Peyer's patch (tissue), 4 donors: ENCODE results near the gene METRNL. TPM values are rescaled to one million over a fixed set of nuclear protein-coding genes. Genes with fewer than 3 reads are reported as not detected.
"Not testable (repeated sequence)": the region's sequence is repeated elsewhere in the genome, so short reads cannot be mapped to it uniquely, and the experiment has no call there.

Experiments
- DNase-seq, 3 donors: peaks; one replicate each; pipeline ENCODE4 v3.0.0-alpha.2; 2017 to 2019
- H3K27ac ChIP-seq, 4 donors: fragments of 200-600 bp; sonication (generic); one replicate each; pipeline ENCODE4 v1.5.1; 2016 to 2019
- H3K27me3 ChIP-seq, 2 donors: fragments of 200-600 bp; sonication (generic); one replicate each; pipeline ENCODE4 v1.5.1; 2019
- H3K36me3 ChIP-seq, 3 donors: fragments of 200-600 bp; sonication (generic); one replicate each; pipeline ENCODE4 v1.5.1; 2016 to 2019
- H3K4me1 ChIP-seq, 4 donors: fragments of 200-600 bp; sonication (generic); one replicate each; pipeline ENCODE4 v1.5.1; 2016 to 2019
- H3K4me3 ChIP-seq, 4 donors: fragments of 200-600 bp; sonication (generic); 1 replicate in 3 of 4; 2 replicates in 1 of 4; pipeline ENCODE4 v1.5.1; 2016 to 2019; ENCODE audit warnings: mild to moderate bottlenecking in 1 of 4
- H3K9me3 ChIP-seq, 4 donors: fragments of 200-600 bp; sonication (generic); one replicate each; pipeline ENCODE4 v1.5.1; 2016 to 2019; ENCODE audit warnings: mild to moderate bottlenecking in 1 of 4
- POLR2A ChIP-seq, 2 donors: fragments of 450-650 bp; IDR thresholded peaks; one replicate each; pipeline ENCODE4 v1.5.1; 2017; ENCODE audit warnings: antibody characterized with exemption in 2 of 2, mild to moderate bottlenecking in 2 of 2, moderate library complexity in 2 of 2
- total RNA-seq, 4 donors: library from RNA; depleted of rRNA; stranded (reverse); fragments of >200 nt; gene quantifications; one replicate each; pipeline ENCODE4 v1.1.0, GENCODE V29; 2016
- TF ChIP-seq, protein P1 (sequence below), 6 experiments: fragments of 450-650 bp in 4 of 6; fragments of 200-600 bp in 2 of 6; sonication (generic) in 1 of 6; IDR thresholded peaks; one replicate each; pipeline ENCODE4 v1.5.1; 2017 to 2019; ENCODE audit warnings: antibody characterized with exemption in 6 of 6, mild to moderate bottlenecking in 3 of 6, moderate library complexity in 1 of 6

The METRNL gene
- total RNA-seq, 4 donors from 2014 or later: 73.4 to 170 (median 117) TPM

DNA sequence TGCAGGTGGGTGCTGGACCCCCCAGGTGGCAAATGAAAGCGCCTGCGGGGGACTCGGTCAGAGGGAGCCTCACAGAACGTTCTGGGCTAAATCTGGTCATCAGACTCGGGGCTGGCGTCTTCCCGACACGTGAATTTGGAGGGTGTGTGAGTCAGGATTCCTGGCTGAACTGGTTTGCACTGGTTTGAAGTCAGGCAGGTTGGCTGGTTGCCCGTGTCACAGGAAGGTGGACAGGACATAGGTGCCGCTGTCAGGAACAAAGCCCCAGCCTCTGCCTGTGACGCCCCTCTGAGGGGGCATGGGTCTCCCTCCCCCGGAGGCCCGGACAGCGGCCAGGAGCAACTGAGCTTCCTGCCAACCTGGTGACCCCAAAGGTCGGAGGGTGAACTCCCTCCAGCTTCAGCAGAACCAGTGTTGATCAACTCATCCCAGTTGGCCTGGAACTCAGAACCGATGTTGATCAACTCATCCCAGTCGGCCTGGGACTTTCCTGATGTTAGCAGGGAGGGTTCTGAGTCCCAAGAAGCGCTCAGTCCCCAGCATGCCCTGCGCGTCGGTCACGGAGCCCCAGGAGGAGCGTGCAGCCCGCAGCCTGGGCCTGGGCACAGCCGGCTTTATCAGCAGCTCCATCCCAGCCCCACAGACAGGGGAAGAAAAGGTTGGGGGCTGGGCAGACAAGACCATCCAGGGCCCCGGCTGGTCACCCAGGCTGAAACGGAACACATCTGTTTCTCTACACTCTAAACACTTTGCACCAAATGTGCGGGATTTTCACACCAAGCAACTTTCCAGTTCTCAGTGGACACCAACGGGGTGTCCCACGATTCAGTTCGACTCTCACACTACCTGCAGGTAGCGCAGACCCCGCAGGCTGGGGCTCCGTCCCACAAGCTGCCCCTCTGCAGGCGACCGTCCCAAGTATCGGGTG is 14.4 kb upstream of the METRNL start:
- peak; percentile 15 to 59 (median 54) for DNase-seq
- no peak for TF ChIP-seq POLR2A (IDR thresholded peaks at IDR 0.05)
- TF ChIP-seq, protein P1, sequence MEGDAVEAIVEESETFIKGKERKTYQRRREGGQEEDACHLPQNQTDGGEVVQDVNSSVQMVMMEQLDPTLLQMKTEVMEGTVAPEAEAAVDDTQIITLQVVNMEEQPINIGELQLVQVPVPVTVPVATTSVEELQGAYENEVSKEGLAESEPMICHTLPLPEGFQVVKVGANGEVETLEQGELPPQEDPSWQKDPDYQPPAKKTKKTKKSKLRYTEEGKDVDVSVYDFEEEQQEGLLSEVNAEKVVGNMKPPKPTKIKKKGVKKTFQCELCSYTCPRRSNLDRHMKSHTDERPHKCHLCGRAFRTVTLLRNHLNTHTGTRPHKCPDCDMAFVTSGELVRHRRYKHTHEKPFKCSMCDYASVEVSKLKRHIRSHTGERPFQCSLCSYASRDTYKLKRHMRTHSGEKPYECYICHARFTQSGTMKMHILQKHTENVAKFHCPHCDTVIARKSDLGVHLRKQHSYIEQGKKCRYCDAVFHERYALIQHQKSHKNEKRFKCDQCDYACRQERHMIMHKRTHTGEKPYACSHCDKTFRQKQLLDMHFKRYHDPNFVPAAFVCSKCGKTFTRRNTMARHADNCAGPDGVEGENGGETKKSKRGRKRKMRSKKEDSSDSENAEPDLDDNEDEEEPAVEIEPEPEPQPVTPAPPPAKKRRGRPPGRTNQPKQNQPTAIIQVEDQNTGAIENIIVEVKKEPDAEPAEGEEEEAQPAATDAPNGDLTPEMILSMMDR (IDR thresholded peaks at IDR 0.05): no peak
- no peaks in the 10 kb centered on the region for H3K36me3 ChIP-seq
- no peaks in the 10 kb centered on the region for H3K4me1 ChIP-seq
- no peaks in the 10 kb centered on the region for H3K27me3 ChIP-seq
- no peak overlapping the region for H3K27ac ChIP-seq
- H3K4me3 ChIP-seq: no peak overlapping the region
- no peaks in the 10 kb centered on the region for H3K9me3 ChIP-seq

- peak in 1 of 3 donors; percentile 44 for DNase-seq
- no peak for TF ChIP-seq POLR2A (IDR thresholded peaks at IDR 0.05)
- TF ChIP-seq, protein P1 (IDR thresholded peaks at IDR 0.05): no peak
- Histone ChIP-seq H3K27ac (no peak overlapping the region), H3K4me3 (no peak overlapping the region), H3K9me3 (no peaks in the 10 kb centered on the region), H3K27me3 (no peaks in the 10 kb centered on the region), H3K36me3 (no peaks in the 10 kb centered on the region), H3K4me1 (no peaks in the 10 kb centered on the region)
Measured at GRCh38 chr17:83065660-83066542, 13.5 kb upstream of the METRNL start.

DNA sequence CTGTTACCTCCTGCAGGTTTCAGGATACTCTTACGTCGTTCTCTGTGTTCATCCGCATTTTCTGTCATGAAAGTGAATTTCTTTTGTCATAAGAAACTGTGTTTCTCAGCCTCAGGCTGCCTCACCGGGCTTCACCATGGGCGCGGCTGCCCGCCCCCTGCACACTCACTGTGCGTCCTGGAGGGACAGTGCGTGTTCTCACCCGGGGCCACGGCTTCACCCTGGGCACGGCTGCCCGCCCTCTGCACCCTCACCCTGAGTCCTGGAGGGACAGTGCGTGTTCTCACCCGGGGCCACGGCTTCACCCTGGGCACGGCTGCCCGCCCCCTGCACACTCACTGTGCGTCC is 12.9 kb upstream of the METRNL start:
- peak in 1 of 3 donors; percentile 23 for DNase-seq
- not testable (repeated sequence) for H3K4me3 ChIP-seq, H3K36me3 ChIP-seq, H3K27me3 ChIP-seq, H3K9me3 ChIP-seq, H3K4me1 ChIP-seq, H3K27ac ChIP-seq

GRCh38 chr17:83067071-83067717 is 12.2 kb upstream of the METRNL start:
- Histone ChIP-seq H3K36me3 (no peaks in the 10 kb centered on the region), H3K9me3 (no peaks in the 10 kb centered on the region), H3K27ac (no peak overlapping the region), H3K4me1 (peaks cover 0 to 2% (median 0%) of the 10 kb centered on the region in 4 donors), H3K4me3 (no peak overlapping the region), H3K27me3 (no peaks in the 10 kb centered on the region)
- TF ChIP-seq, protein P1 (IDR thresholded peaks at IDR 0.05): no peak
- TF ChIP-seq POLR2A (IDR thresholded peaks at IDR 0.05): no peak
- DNase-seq: peak in 2 of 3 donors; percentile 34 to 43

- no peaks in the 10 kb centered on the region for H3K9me3 ChIP-seq
- no peaks in the 10 kb centered on the region for H3K36me3 ChIP-seq
- H3K4me1 ChIP-seq: peaks cover 0 to 4% (median 0%) of the 10 kb centered on the region in 4 donors
- no peak overlapping the region for H3K27ac ChIP-seq
- no peaks in the 10 kb centered on the region for H3K27me3 ChIP-seq
- peak in 2 of 3 donors; percentile 24 to 45 for DNase-seq
- TF ChIP-seq POLR2A (IDR thresholded peaks at IDR 0.05): no peak
- TF ChIP-seq, protein P1 (IDR thresholded peaks at IDR 0.05): no peak
- no peak overlapping the region for H3K4me3 ChIP-seq
Measured at GRCh38 chr17:83067718-83068261, 11.6 kb upstream of the METRNL start.
